ENCODE results near the gene SHD.

Gene SHD

DNA sequence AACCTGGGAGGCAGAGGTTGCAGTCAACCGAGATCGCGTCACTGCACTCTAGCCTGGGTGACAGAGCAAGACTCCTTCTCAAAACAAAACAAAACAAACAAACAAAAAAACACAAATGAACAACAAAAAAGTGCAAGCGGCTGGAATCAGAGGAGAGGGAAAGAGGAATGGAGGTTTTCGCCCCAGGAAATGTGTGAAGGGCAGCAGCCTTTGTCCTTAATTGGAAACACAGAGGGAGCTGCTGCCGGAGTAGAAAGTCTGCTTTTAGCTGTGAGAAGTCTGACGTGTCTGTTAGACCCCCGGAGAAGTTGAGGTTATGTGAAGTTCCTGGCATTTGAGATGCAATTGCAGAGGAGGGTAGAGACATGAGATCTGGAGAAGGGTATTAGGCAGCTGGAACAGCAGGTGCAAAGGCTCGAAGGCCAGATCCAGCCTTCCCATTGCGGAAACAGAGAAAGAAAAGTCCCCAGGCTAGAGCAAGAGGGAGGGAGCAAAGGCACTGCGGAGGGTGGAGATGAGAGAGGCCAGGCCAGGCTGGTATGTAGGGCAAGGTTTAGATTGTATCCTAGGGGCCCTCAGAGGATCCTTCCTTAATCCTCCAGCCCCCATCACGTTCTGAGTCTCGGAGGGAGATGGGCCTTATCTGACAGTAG is 22.6 kb downstream of the SHD start:
- no peak overlapping the region for H3K27ac ChIP-seq
- H3K4me1 ChIP-seq (ENCODE audit: low read depth, poor library complexity, severe bottlenecking) = no peaks in the 10 kb centered on the region
- H3K4me3 ChIP-seq (IDR thresholded peaks at IDR 0.05; ENCODE audit: insufficient read depth, low read depth, low read length) = no peak overlapping the region
- no peaks in the 10 kb centered on the region for H3K36me3 ChIP-seq (ENCODE audit: insufficient read depth)
- H3K27me3 ChIP-seq (ENCODE audit: insufficient read depth, low read depth) = peaks cover 13% of the 10 kb centered on the region; the same call in 1 of the 2 replicates
- no peak for TF ChIP-seq CTCF (conservative IDR thresholded peaks at IDR 0.05; ENCODE audit: low read depth, low read length)
- H3K4me2 ChIP-seq = no peak overlapping the region
- no peaks in the 10 kb centered on the region for H3K79me2 ChIP-seq (ENCODE audit: insufficient read depth, low read depth)
- no peak overlapping the region for H2AFZ ChIP-seq (ENCODE audit: low read depth)
- no peak overlapping the region for H3K9ac ChIP-seq
- no peaks in the 10 kb centered on the region for H4K20me1 ChIP-seq (ENCODE audit: insufficient read depth)

DNA sequence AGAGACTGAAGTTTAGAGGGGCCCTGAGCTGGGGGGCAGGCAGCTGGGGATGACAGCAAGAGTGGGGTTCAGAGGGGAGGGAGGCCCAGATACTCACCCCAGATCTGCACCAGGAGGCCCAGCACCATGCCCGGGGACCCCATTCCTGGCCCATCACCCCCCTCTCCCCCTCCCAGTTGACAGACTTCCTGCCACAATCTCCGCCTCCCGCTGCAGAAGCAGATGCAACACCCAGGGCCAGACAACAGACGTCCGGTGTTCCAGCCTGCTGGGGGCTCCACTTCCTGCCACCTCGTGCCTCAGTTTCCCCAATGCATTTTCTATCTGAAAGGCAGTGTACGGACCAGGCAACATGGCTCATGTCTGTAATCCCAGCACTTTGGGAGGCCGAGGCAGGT is 23.2 kb downstream of the SHD start, which contains the start of gene TMIGD2:
Gene TMIGD2 (minus strand): TSS at position 147 of the 398 bp plus-strand sequence. CDS start 4 bp downstream, at position 143.
- H3K9ac ChIP-seq = no peak within 1 kb of the TSS
- H2AFZ ChIP-seq (ENCODE audit: low read depth) = no peak within 1 kb of the TSS
- TF ChIP-seq CTCF (conservative IDR thresholded peaks at IDR 0.05; ENCODE audit: low read depth, low read length) = no peak
- H3K36me3 ChIP-seq (ENCODE audit: insufficient read depth) = no peaks in the 10 kb centered on the region
- H3K27me3 ChIP-seq (ENCODE audit: insufficient read depth, low read depth) = peaks cover 8% of the 10 kb centered on the region; the same call in 1 of the 2 replicates
- H3K4me1 ChIP-seq (ENCODE audit: low read depth, poor library complexity, severe bottlenecking) = no peaks in the 10 kb centered on the region
- H4K20me1 ChIP-seq (ENCODE audit: insufficient read depth) = no peaks in the 10 kb centered on the region
- no peak within 1 kb of the TSS for H3K27ac ChIP-seq
- H3K4me2 ChIP-seq = no peak within 1 kb of the TSS
- no peaks in the 10 kb centered on the region for H3K79me2 ChIP-seq (ENCODE audit: insufficient read depth, low read depth)
- H3K4me3 ChIP-seq (IDR thresholded peaks at IDR 0.05; ENCODE audit: insufficient read depth, low read depth, low read length) = no peak within 1 kb of the TSS

DNA sequence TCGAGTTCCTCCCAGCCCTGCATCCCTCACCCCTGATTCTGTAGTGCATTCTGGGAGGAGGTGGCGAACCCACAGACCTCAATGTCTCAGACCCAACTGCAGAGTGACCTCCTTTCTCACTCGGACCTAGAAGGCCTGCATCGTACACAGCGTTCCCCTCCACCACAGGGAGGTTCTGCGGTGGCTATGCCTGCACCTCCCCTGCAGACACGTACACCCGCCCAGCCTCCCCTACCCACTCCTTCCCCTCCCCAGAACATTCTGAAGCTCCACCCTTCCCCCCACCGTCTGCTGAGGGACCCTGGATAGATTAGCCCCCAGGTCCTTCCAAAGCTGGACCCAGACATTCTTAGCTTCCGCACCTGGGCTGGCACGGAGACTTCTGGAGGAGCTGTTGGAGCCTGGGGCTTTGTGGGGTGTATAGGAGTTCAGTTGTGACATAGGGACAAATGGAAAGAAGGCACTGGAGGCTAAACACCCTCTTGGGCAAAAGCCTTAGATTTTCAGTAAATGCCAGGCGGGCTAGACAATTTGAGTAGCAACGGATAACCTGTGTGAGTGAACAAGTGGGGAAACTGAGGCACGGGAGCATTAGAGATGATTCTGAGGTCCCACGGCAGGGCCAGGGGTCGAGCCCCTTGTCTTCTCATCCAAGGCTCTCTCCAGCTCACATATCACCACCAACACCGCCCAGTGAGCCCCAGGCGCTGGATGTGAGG is 24.9 kb downstream of the SHD start:
- H3K4me1 ChIP-seq (ENCODE audit: low read depth, poor library complexity, severe bottlenecking) = no peaks in the 10 kb centered on the region
- no peaks in the 10 kb centered on the region for H3K79me2 ChIP-seq (ENCODE audit: insufficient read depth, low read depth)
- no peak for TF ChIP-seq CTCF (conservative IDR thresholded peaks at IDR 0.05; ENCODE audit: low read depth, low read length)
- H3K36me3 ChIP-seq (ENCODE audit: insufficient read depth) = no peaks in the 10 kb centered on the region
- peak overlapping the region; percentile 34; the same call in 1 of the 2 replicates for H2AFZ ChIP-seq (ENCODE audit: low read depth)
- H3K4me3 ChIP-seq (IDR thresholded peaks at IDR 0.05; ENCODE audit: insufficient read depth, low read depth, low read length) = no peak overlapping the region
- H3K4me2 ChIP-seq = no peak overlapping the region
- peaks cover 2% of the 10 kb centered on the region; the same call in 1 of the 2 replicates for H3K27me3 ChIP-seq (ENCODE audit: insufficient read depth, low read depth)
- H3K9ac ChIP-seq = no peak overlapping the region
- no peaks in the 10 kb centered on the region for H4K20me1 ChIP-seq (ENCODE audit: insufficient read depth)
- H3K27ac ChIP-seq = no peak overlapping the region

DNA sequence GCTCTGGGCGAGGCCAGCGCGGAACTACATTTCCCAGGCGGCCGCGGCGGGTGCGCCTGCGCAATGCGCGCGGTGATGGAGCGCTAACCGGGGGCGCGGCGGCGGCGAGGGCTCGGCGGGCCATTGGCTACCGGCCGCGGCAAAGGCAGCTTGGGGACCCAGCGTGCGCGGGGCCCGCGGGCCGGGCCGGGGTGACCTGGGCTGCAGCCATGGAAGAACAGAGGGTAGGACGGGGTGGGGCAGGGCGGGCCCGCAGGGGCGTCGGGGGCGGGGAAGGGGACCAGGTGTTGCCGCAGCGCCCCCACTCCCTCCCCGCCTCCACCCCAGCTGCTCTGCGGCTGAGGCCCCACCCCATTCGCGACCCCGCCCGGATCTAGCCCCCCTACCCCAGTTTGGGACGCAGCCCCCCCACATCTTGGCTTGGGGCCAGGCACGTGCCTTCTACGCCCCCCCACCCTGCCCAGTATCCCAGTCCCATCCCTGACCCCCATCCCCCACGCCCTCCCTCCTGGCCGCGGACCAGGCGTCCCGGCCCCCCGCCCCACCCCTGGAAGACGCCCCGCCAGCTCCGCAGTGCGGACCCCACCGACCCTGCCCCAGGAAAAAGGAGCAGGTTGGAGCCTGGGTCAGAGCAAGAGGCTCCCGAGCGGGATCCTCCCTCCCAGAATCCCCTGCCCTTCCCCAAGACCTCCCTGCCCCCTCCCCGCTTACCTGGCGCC is 25.6 kb downstream of the SHD start, which contains the start of gene FSD1:
Gene FSD1 (plus strand): TSS at position 61 of the 719 bp plus-strand sequence. CDS start 149 bp downstream, at position 210.
- H2AFZ ChIP-seq (ENCODE audit: low read depth) = peak within 1 kb of the TSS; percentile 34; the same call in 1 of the 2 replicates
- H3K36me3 ChIP-seq (ENCODE audit: insufficient read depth) = no peaks in the 10 kb centered on the region
- H3K9ac ChIP-seq = no peak within 1 kb of the TSS
- no peak within 1 kb of the TSS for H3K4me3 ChIP-seq (IDR thresholded peaks at IDR 0.05; ENCODE audit: insufficient read depth, low read depth, low read length)
- H3K27me3 ChIP-seq (ENCODE audit: insufficient read depth, low read depth) = no peaks in the 10 kb centered on the region; the same call in 1 of the 2 replicates
- H3K79me2 ChIP-seq (ENCODE audit: insufficient read depth, low read depth) = no peaks in the 10 kb centered on the region
- H3K27ac ChIP-seq = no peak within 1 kb of the TSS
- no peaks in the 10 kb centered on the region for H4K20me1 ChIP-seq (ENCODE audit: insufficient read depth)
- H3K4me1 ChIP-seq (ENCODE audit: low read depth, poor library complexity, severe bottlenecking) = no peaks in the 10 kb centered on the region
- no peak for TF ChIP-seq CTCF (conservative IDR thresholded peaks at IDR 0.05; ENCODE audit: low read depth, low read length)
- no peak within 1 kb of the TSS for H3K4me2 ChIP-seq

Data from KMS-11 (cell line).